SK-N-MC (cell line): Measurements from ENCODE around the gene NAA10.

ENCODE experiments used
- EZH2 ChIP-seq: fragments of 200-600 bp; sonication (generic); IDR thresholded peaks from one replicate; pipeline ENCODE4 v1.6.1; 2017; ENCODE audit warnings: antibody characterized with exemption
- POLR2AphosphoS5 ChIP-seq: IDR thresholded peaks from 2 replicates; pipeline ENCODE4 v1.6.1; 2012; ENCODE audit warnings: mild to moderate bottlenecking, low read depth, low read length, borderline replicate concordance

DNA sequence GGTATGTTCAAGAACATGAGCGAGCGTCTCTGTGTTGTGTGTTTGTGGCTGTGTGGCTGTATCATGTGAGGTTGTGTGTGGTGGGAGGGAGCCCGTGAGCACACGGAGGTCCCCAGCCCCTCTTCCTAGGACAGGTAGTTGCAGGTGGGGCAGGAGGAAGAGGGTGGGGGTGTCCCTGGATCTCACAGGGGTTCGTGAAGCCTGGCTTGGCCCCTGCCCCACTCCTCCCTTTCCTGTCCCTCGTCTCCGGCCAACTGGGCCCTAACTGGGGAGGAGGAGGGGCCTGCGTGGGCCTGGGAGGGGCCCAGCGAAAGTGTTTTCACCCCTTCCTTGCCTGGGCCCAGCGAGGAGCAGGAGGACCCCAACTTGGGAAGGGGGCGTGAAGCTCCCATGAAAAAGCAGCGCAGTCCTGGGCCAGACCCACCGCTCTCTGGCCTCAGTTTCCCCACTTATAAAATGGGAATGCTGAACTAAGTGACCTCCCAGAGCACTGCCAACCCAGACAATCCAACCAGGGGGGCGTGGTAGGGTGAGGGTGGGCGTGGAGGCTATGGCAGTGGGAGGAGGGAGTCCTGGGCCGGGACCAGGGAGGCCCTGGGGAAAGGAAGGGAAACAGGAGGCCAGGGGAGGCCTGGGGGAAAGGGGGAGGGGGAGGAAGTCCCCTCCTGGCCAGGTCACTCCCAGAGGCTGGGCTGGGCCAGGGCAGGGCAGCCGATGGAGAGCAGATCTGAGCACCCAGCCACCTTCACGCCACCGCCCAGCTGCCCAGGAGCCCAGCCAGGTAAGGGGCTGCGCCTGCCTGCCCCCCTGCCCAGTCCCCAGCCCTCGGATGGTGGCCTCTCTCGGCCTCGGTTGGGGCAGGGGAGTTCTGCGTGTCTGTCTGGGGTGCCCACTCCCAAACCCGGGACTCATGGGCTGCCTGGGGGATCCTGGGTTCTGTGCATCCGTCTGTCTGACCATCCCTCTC is 30.6 kb downstream of the NAA10 start, which contains the start of gene AVPR2:
- TF ChIP-seq EZH2 = no peak
- no peak for TF ChIP-seq POLR2AphosphoS5
